ENCODE data around the gene GPRIN1. TPM values are rescaled to one million over a fixed set of nuclear protein-coding genes. Genes with fewer than 3 reads are reported as not detected.

Gene GPRIN1
- total RNA-seq, 1 donor from 2014 or later = 17.3 TPM

DNA sequence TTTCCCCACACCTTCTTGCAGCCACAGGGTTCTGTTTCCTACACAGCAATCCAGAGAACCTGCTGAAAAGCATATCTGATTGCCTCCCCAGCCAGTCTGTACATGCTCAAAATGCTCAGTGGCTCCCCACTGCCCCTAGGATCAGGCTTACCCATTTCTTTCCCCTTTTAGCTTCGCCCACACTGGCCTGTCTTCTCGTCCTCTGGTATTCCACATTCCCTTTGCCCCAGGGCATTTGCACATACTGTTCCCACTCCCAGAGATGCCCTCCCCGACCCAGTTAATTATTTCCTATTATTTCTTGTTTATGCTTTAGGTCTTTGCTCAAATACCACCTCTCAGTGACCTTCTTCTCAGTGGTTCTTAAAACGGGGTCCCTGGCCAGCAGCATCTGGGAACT lies 30.7 kb upstream of the GPRIN1 start:
- H3K4me3 ChIP-seq (ENCODE audit: low read depth, low read length) = no peak overlapping the region
- H3K36me3 ChIP-seq (ENCODE audit: control insufficient read depth, insufficient read depth, low read length) = no peaks in the 10 kb centered on the region
- no peak for DNase-seq (ENCODE audit: low read depth)
- peaks cover 12% of the 10 kb centered on the region for H3K27me3 ChIP-seq (ENCODE audit: control insufficient read depth, insufficient read depth, low read length)
- TF ChIP-seq, protein P1, sequence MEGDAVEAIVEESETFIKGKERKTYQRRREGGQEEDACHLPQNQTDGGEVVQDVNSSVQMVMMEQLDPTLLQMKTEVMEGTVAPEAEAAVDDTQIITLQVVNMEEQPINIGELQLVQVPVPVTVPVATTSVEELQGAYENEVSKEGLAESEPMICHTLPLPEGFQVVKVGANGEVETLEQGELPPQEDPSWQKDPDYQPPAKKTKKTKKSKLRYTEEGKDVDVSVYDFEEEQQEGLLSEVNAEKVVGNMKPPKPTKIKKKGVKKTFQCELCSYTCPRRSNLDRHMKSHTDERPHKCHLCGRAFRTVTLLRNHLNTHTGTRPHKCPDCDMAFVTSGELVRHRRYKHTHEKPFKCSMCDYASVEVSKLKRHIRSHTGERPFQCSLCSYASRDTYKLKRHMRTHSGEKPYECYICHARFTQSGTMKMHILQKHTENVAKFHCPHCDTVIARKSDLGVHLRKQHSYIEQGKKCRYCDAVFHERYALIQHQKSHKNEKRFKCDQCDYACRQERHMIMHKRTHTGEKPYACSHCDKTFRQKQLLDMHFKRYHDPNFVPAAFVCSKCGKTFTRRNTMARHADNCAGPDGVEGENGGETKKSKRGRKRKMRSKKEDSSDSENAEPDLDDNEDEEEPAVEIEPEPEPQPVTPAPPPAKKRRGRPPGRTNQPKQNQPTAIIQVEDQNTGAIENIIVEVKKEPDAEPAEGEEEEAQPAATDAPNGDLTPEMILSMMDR (IDR thresholded peaks at IDR 0.05; ENCODE audit: insufficient read depth, low read length, poor library complexity, severe bottlenecking) = no peak

DNA sequence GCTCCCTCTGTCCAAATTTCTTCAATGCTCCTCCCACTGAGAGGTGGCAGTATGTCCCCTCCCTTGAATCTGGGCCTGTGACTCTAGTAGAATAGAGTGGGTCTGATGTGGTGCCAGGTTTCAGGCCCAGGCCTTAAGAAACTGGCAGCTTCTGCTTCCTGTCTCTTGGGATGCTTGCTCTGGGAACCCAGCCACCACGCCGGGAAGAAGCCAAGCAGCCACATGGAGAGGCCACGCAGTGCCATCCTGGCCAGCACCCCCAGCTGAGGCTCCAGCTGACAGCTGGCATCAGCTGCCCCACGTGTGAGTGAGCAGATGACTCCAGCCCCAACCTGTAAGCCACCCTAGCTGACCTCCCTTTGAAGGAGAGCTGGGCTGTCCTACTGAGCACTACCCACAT lies 30.0 kb upstream of the GPRIN1 start:
- TF ChIP-seq, protein P1 (IDR thresholded peaks at IDR 0.05; ENCODE audit: insufficient read depth, low read length, poor library complexity, severe bottlenecking) = no peak
- Histone ChIP-seq H3K36me3 (ENCODE audit: control insufficient read depth, insufficient read depth, low read length) (no peaks in the 10 kb centered on the region), H3K27me3 (ENCODE audit: control insufficient read depth, insufficient read depth, low read length) (peaks cover 14% of the 10 kb centered on the region), H3K4me3 (ENCODE audit: low read depth, low read length) (no peak overlapping the region)
- DNase-seq (ENCODE audit: low read depth) = no peak

DNA sequence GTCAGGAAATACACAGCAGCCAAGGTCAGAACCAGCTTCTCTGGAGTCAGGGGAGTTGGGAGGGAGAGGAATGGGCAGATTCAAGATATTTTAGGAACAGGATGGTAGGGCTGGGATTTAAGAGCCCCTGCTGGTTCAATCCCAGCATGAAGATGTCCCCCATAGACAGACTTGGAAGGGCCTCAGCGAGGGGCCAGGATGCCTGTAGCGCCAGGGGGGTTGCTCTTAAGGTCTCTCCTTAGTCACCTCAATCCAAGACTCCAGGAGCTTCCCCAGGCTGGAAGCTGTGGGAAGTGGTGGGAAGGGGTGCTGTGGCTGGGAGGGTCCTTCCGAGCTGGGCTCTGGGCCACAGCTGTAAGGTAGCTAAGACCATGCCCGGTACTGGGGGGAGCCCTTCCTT lies 29.3 kb upstream of the GPRIN1 start:
- peaks cover 16% of the 10 kb centered on the region for H3K27me3 ChIP-seq (ENCODE audit: control insufficient read depth, insufficient read depth, low read length)
- no peak for DNase-seq (ENCODE audit: low read depth)
- TF ChIP-seq, protein P1 (IDR thresholded peaks at IDR 0.05; ENCODE audit: insufficient read depth, low read length, poor library complexity, severe bottlenecking) = no peak
- H3K4me3 ChIP-seq (ENCODE audit: low read depth, low read length) = no peak overlapping the region
- no peaks in the 10 kb centered on the region for H3K36me3 ChIP-seq (ENCODE audit: control insufficient read depth, insufficient read depth, low read length)

DNA sequence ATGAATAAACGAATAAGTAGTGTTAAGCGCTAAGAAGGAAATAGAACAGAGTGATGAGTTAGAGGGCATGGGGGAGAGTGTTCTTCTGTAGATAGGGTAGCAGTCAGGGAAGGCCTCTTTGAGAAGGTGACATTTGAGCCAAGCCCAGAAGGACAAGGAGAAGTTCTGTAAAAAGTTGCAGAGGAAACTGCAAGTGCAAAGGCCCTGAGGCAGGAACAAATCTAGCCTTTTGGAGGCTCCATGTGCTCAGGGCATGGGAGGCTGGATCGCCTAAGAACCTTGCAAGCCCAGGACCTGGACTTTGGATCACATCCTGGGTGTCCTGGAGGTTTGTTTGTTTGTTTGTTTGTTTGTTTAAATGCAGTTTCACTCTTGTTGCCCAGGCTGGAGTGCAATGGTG lies 28.5 kb upstream of the GPRIN1 start:
- no peak for DNase-seq (ENCODE audit: low read depth)
- TF ChIP-seq, protein P1 (IDR thresholded peaks at IDR 0.05; ENCODE audit: insufficient read depth, low read length, poor library complexity, severe bottlenecking) = no peak
- H3K27me3 ChIP-seq (ENCODE audit: control insufficient read depth, insufficient read depth, low read length) = peaks cover 21% of the 10 kb centered on the region
- no peaks in the 10 kb centered on the region for H3K36me3 ChIP-seq (ENCODE audit: control insufficient read depth, insufficient read depth, low read length)
- H3K4me3 ChIP-seq (ENCODE audit: low read depth, low read length) = no peak overlapping the region

DNA sequence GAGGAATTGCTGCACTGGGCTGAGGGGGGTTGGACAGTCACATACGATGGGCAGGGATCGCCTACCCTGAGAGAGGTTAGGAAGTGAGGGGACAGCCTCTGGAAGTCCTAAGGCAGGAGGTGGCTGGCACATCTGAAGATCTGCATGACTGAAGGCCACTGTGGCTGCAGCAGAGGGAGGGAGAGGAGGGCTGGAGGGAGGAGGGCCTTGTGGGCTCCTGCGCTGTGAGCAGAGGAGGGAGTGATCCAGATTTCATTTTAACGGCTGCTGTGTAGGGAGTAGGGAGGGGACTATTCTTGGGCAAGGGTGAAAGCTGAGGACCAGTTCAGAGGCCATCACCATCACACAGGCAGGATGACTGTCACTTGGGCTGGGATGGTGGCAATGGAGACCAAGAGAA lies 27.6 kb upstream of the GPRIN1 start:
- no peak overlapping the region for H3K4me3 ChIP-seq (ENCODE audit: low read depth, low read length)
- TF ChIP-seq, protein P1 (IDR thresholded peaks at IDR 0.05; ENCODE audit: insufficient read depth, low read length, poor library complexity, severe bottlenecking) = no peak
- DNase-seq (ENCODE audit: low read depth) = no peak
- H3K36me3 ChIP-seq (ENCODE audit: control insufficient read depth, insufficient read depth, low read length) = no peaks in the 10 kb centered on the region
- peaks cover 26% of the 10 kb centered on the region for H3K27me3 ChIP-seq (ENCODE audit: control insufficient read depth, insufficient read depth, low read length)

DNA sequence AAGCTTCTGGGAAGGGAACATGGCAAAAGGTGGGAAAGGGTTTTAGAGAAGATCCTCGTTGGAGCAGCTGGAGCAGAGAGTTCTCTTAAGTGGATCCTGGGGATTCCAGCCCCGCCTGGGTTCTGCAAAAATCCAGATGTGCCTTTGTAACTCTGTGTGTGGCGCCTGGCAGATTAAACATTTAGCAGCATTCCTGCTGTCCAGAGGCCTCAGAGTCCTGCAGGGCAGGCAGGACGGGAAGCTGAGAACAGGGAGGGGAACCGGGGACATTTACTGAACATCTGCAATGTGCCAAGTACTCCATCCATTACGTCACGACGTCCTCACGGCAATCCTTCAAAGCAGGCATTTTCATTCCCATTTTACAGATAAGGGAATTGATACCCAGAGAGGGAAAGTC lies 26.5 kb upstream of the GPRIN1 start:
- Histone ChIP-seq H3K27me3 (ENCODE audit: control insufficient read depth, insufficient read depth, low read length) (peaks cover 33% of the 10 kb centered on the region), H3K4me3 (ENCODE audit: low read depth, low read length) (no peak overlapping the region), H3K36me3 (ENCODE audit: control insufficient read depth, insufficient read depth, low read length) (no peaks in the 10 kb centered on the region)
- TF ChIP-seq, protein P1 (IDR thresholded peaks at IDR 0.05; ENCODE audit: insufficient read depth, low read length, poor library complexity, severe bottlenecking) = no peak
- no peak for DNase-seq (ENCODE audit: low read depth)

Data from kidney epithelial cell (primary cell).